Skeletal muscle satellite cell (primary cell): Measurements from ENCODE around the gene ADAM20. TPM values are rescaled to one million over a fixed set of nuclear protein-coding genes. Genes with fewer than 3 reads are reported as not detected.

ENCODE experiments used
- small RNA-seq: library from RNA; depleted of rRNA; stranded (forward); fragments of <200 nt; gene quantifications from one replicate; pipeline ENCODE3, GENCODE V24; 2012

Gene ADAM20

Small RNA genes within 50 kb of the gene (small RNA-seq; reads per million reads assigned to genes)
- gene RNU6-659P, result not detected
